AG04450 (cell line): Measurements from ENCODE around the gene PGLYRP2. TPM values are rescaled to one million over a fixed set of nuclear protein-coding genes. Genes with fewer than 3 reads are reported as not detected.

ENCODE experiments used
- CTCF ChIA-PET: fragments of 300-600, 350-600 bp; formaldehyde crosslinking; extraction: SDS; loops from one replicate; lab custom pipeline; 2022; ENCODE audit warnings: antibody characterized with exemption, inconsistent platforms; lab: Charles Lee
- POLR2A ChIA-PET: fragments of 350-600 bp; formaldehyde crosslinking; extraction: SDS; loops from one replicate; lab custom pipeline; 2021; ENCODE audit warnings: antibody characterized with exemption, inconsistent platforms; lab: Yijun Ruan, JAX
- DNase-seq: peaks from one replicate; pipeline ENCODE4 v3.0.0-alpha.2; 2011; ENCODE audit warnings: low read depth, low spot score
- H3K27ac ChIP-seq: one replicate; pipeline ENCODE4 v1.5.1; 2012; ENCODE audit warnings: low read depth, low read length, control low read depth
- H3K27me3 ChIP-seq: one replicate; pipeline ENCODE4 v1.6.0; 2012; ENCODE audit warnings: low read length; ENCODE audit not compliant: control insufficient read depth, insufficient read depth
- H3K4me3 ChIP-seq: 2 replicates; pipeline ENCODE4 v1.5.1; 2011; ENCODE audit warnings: mild to moderate bottlenecking, low read depth, low read length, control low read depth
- H3K9me3 ChIP-seq: 2 replicates; pipeline ENCODE4 v1.5.1; 2012; ENCODE audit warnings: low read length; ENCODE audit not compliant: control insufficient read depth, insufficient read depth
- CTCF ChIP-seq: IDR thresholded peaks from 2 replicates; pipeline ENCODE4 v1.5.1; 2011; ENCODE audit warnings: low read depth, low read length, control low read depth, inconsistent platforms
- polyA plus RNA-seq: library from polyadenylated mRNA; depleted of rRNA; stranded (reverse); fragments of >200 nt; gene quantifications from 2 replicates; pipeline ENCODE4 v1.2.3, GENCODE V29; 2011

PGLYRP2 gene
- polyA plus RNA-seq, 1 experiment, result not detected

- peak; percentile 8 for DNase-seq
- Histone ChIP-seq H3K9me3 (peaks cover 7% of the 10 kb centered on the region; the same call in 1 of the 2 replicates), H3K27me3 (peaks cover 17% of the 10 kb centered on the region), H3K27ac (no peak overlapping the region), H3K4me3 (peak overlapping the region; percentile 46)
- TF ChIP-seq CTCF, result no peak
- ChIA-PET CTCF (interaction anchor here (0.6 to 0.9 kb wide), 3 partner anchors 15 to 103 kb away, joined by 3 to 6 read pairs (median 5); no protein-coding TSS in a partner anchor), POLR2A (interaction anchor here (0.6 to 2.7 kb wide), 10 partner anchors 8 to 104 kb away, joined by 3 to 8 read pairs (median 4); partner anchors contain the start of gene AKAP8L)
These were observed 26.9 kb downstream of the PGLYRP2 start for GRCh38 chr19:15452111-15453047.

- POLR2A ChIA-PET, result interaction anchor here (0.5 to 2.7 kb wide), 2 partner anchors 17 to 28 kb away, joined by 4 to 8 read pairs; no protein-coding TSS in a partner anchor
- Histone ChIP-seq H3K4me3 (no peak overlapping the region), H3K9me3 (peaks cover 4% of the 10 kb centered on the region; the same call in 1 of the 2 replicates), H3K27me3 (peaks cover 4% of the 10 kb centered on the region), H3K27ac (no peak overlapping the region)
- DNase-seq, result no peak
- no peak for TF ChIP-seq CTCF
- CTCF ChIA-PET, result interaction anchor here (0.6 kb wide), 1 partner anchor 276 kb away, joined by 3 read pairs; no protein-coding TSS in a partner anchor
These were observed 28.8 kb downstream of the PGLYRP2 start for GRCh38 chr19:15450528-15450890.

DNA sequence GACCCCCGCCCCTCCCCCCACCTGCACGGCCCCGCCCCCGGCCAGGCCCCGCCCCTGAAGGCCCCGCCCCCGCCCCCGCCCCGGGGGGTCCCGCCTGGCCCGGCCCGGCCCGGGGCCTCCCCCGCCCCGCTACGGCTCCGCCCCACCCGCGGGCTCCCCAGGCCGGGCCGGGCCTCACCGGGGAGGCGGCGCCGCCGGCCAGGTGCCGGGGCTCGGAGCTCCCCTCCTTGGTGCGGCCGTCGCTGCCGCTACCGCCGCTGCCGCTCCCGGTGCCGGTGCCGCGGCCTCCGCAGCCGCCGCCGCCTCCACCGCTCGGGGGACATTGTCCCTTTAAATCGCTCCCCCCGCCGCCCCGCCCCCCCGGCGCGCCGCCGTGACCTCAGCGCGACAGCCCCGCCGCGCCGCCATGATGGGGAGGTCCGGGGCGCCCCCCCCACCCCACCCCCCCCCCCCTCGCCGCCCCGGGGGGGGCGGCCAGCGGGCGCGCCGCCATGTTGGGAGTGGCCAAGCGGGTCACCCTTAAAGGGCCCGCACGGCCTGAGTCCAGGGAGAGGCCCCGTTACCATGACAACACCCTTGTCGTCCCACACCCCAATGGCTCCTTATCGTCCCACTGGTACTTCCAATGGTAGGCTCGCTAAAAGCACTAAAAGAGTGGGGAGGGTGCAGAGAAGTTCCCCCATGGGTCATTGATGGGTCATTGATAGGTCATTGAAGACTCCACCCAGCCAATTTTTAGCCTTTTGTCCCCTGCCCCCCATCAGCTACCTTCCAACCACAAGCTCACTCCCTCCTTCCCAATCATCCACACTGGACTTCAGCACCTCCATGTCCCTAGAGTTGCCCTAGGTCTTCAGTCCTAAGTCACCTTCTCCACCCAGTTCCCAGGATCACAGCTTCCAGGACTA, 29.4 kb downstream of the PGLYRP2 start, which contains the start of gene WIZ:
Gene WIZ (minus strand): TSS at position 337 of the 908 bp plus-strand sequence. CDS start 1,649 bp downstream, outside the sequence.
- Histone ChIP-seq H3K9me3 (peaks cover 4% of the 10 kb centered on the region; the same call in 1 of the 2 replicates), H3K27me3 (no peaks in the 10 kb centered on the region), H3K4me3 (peak within 1 kb of the TSS; percentile 72), H3K27ac (no peak within 1 kb of the TSS)
- ChIA-PET CTCF (interaction anchor here (0.6 kb wide), 1 partner anchor 275 kb away, joined by 3 read pairs; no protein-coding TSS in a partner anchor), POLR2A (no interaction called here)
- DNase-seq, result peak; percentile 3
- TF ChIP-seq CTCF, result no peak

- Histone ChIP-seq H3K9me3 (peaks cover 4% of the 10 kb centered on the region; the same call in 1 of the 2 replicates), H3K27me3 (no peaks in the 10 kb centered on the region), H3K27ac (no peak overlapping the region), H3K4me3 (peak overlapping the region; percentile 72)
- ChIA-PET CTCF (no interaction called here), POLR2A (no interaction called here)
- no peak for TF ChIP-seq CTCF
- no peak for DNase-seq
These were observed 30.3 kb downstream of the PGLYRP2 start for GRCh38 chr19:15448778-15449619.
